Nephron progenitor cell (in vitro differentiated cells): ENCODE results near the gene ANAPC2.

ENCODE experiments used
- DNase-seq: peaks from one replicate; pipeline ENCODE4 v3.0.0; 2021
- H3K27ac Mint-ChIP-seq: 2 replicates; pipeline ENCODE4 v1.8.0; 2021; ENCODE audit warnings: mild to moderate bottlenecking, moderate library complexity, mixed read lengths
- H3K27me3 Mint-ChIP-seq: 2 replicates; pipeline ENCODE4 v1.8.0; 2021; ENCODE audit warnings: mild to moderate bottlenecking, low read depth, mixed read lengths; ENCODE audit not compliant: poor library complexity
- H3K36me3 Mint-ChIP-seq: 2 replicates; pipeline ENCODE4 v1.8.0; 2021; ENCODE audit warnings: low read depth, mixed read lengths
- H3K4me1 Mint-ChIP-seq: 2 replicates; pipeline ENCODE4 v1.8.0; 2021; ENCODE audit warnings: mixed read lengths
- H3K4me3 Mint-ChIP-seq: 2 replicates; pipeline ENCODE4 v1.8.0; 2021; ENCODE audit warnings: mild to moderate bottlenecking, moderate library complexity, mixed read lengths
- H3K9me3 Mint-ChIP-seq: 2 replicates; pipeline ENCODE4 v1.8.0; 2021; ENCODE audit warnings: mild to moderate bottlenecking, moderate library complexity, mixed read lengths
- CTCF ChIP-seq: fragments of 200-600 bp; sonication (generic); IDR thresholded peaks from 2 replicates; pipeline ENCODE4 v1.5.0; 2021; ENCODE audit warnings: antibody characterized with exemption

Gene ANAPC2

GRCh38 chr9:137234055-137234697 is 45.8 kb upstream of the ANAPC2 start:
- H3K27me3 Mint-ChIP-seq = no peaks in the 10 kb centered on the region
- H3K36me3 Mint-ChIP-seq = no peaks in the 10 kb centered on the region
- peaks cover 35% of the 10 kb centered on the region for H3K4me1 Mint-ChIP-seq
- no peak for TF ChIP-seq CTCF
- no peak overlapping the region for H3K4me3 Mint-ChIP-seq
- no peak overlapping the region for H3K27ac Mint-ChIP-seq
- H3K9me3 Mint-ChIP-seq = no peaks in the 10 kb centered on the region
- no peak for DNase-seq

GRCh38 chr9:137233143-137233980 is 45.0 kb upstream of the ANAPC2 start:
- DNase-seq = no peak
- Mint-ChIP-seq H3K27ac (no peak overlapping the region), H3K4me3 (no peak overlapping the region), H3K27me3 (no peaks in the 10 kb centered on the region), H3K9me3 (no peaks in the 10 kb centered on the region), H3K36me3 (no peaks in the 10 kb centered on the region), H3K4me1 (peaks cover 29% of the 10 kb centered on the region)
- no peak for TF ChIP-seq CTCF

DNA sequence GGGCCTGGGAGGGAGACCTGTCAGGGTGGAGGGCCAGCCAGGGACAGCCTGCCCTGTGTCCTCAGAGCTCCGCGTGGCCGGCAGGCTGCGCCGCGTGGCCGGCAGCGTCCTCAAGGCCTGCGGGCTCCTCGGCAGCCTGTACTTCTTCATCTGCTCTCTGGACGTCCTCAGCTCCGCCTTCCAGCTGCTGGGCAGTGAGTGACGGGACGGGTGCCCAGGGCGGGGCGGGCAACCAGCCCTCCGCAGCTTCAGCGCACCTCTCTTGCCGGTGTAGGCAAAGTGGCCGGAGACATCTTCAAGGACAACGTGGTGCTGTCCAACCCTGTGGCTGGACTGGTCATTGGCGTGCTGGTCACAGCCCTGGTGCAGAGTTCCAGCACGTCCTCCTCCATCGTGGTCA is 44.1 kb upstream of the ANAPC2 start:
- no peak overlapping the region for H3K27ac Mint-ChIP-seq
- TF ChIP-seq CTCF = no peak
- DNase-seq = no peak
- no peak overlapping the region for H3K4me3 Mint-ChIP-seq
- peaks cover 24% of the 10 kb centered on the region for H3K4me1 Mint-ChIP-seq
- H3K9me3 Mint-ChIP-seq = no peaks in the 10 kb centered on the region
- H3K36me3 Mint-ChIP-seq = no peaks in the 10 kb centered on the region
- no peaks in the 10 kb centered on the region for H3K27me3 Mint-ChIP-seq

DNA sequence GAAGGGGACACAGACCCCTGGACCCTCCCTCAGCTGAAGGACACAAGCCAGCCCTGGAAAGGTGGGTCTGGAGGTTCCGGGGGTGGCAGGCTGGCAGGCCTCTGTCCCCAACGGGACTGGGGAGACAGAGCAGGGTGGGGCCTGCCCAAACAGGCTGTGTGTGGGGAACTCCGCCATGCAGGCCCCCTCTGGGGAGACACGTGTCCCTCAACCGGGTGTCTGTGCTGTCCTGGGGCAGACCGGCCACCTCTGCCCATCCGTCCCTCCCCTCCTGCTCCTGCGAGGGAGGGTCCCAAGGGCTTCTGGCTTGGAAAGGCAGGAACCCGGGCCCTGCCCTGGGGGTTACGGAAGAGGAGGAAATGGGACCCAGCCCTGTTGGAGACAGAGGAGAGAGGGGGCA is 43.7 kb upstream of the ANAPC2 start:
- no peak overlapping the region for H3K27ac Mint-ChIP-seq
- no peak for DNase-seq
- TF ChIP-seq CTCF = no peak
- H3K9me3 Mint-ChIP-seq = no peaks in the 10 kb centered on the region
- H3K4me1 Mint-ChIP-seq = peaks cover 22% of the 10 kb centered on the region
- no peaks in the 10 kb centered on the region for H3K27me3 Mint-ChIP-seq
- H3K36me3 Mint-ChIP-seq = no peaks in the 10 kb centered on the region
- no peak overlapping the region for H3K4me3 Mint-ChIP-seq

- H3K27ac Mint-ChIP-seq = no peak overlapping the region
- no peaks in the 10 kb centered on the region for H3K27me3 Mint-ChIP-seq
- peaks cover 21% of the 10 kb centered on the region for H3K4me1 Mint-ChIP-seq
- TF ChIP-seq CTCF = no peak
- DNase-seq = no peak
- H3K9me3 Mint-ChIP-seq = no peaks in the 10 kb centered on the region
- H3K4me3 Mint-ChIP-seq = no peak overlapping the region
- H3K36me3 Mint-ChIP-seq = no peaks in the 10 kb centered on the region
These were observed 43.1 kb upstream of the ANAPC2 start for GRCh38 chr9:137231372-137232039.
